H9 (cell line): ENCODE data around the gene LPO. TPM values are rescaled to one million over a fixed set of nuclear protein-coding genes. Genes with fewer than 3 reads are reported as not detected.

Experiments used
- DNase-seq: peaks from one replicate; pipeline ENCODE4 v3.0.0-alpha.2; 2017
- H2AFZ ChIP-seq: one replicate; pipeline ENCODE4 v1.6.1; 2013; ENCODE audit warnings: mild to moderate bottlenecking, low read length, control low read depth, moderate library complexity
- H2AK5ac ChIP-seq: 2 replicates; pipeline ENCODE4 v1.6.1; 2013; ENCODE audit warnings: low read length, control low read depth, mixed read lengths; ENCODE audit not compliant: insufficient read length
- H2BK120ac ChIP-seq: one replicate; pipeline ENCODE4 v1.6.1; 2013; ENCODE audit warnings: low read depth, mild to moderate bottlenecking, low read length, control low read depth, inconsistent platforms; ENCODE audit not compliant: poor library complexity, severe bottlenecking
- H2BK12ac ChIP-seq: 2 replicates; pipeline ENCODE4 v1.6.1; 2013; ENCODE audit warnings: low read length, control low read depth, mixed read lengths, low read depth; ENCODE audit not compliant: insufficient read length
- H2BK15ac ChIP-seq: 2 replicates; pipeline ENCODE4 v1.6.1; 2013; ENCODE audit warnings: low read depth, low read length, control low read depth
- H2BK20ac ChIP-seq: one replicate; pipeline ENCODE4 v1.6.1; 2013; ENCODE audit warnings: low read depth, mild to moderate bottlenecking, low read length, control low read depth, inconsistent platforms; ENCODE audit not compliant: poor library complexity, severe bottlenecking
- H2BK5ac ChIP-seq: 2 replicates; pipeline ENCODE4 v1.6.1; 2013; ENCODE audit warnings: low read length, control low read depth, mixed read lengths; ENCODE audit not compliant: insufficient read length
- H3K14ac ChIP-seq: 2 replicates; pipeline ENCODE4 v1.6.1; 2013; ENCODE audit warnings: low read length, control low read depth; ENCODE audit not compliant: insufficient read depth
- H3K18ac ChIP-seq: 2 replicates; pipeline ENCODE4 v1.6.1; 2013; ENCODE audit warnings: low read depth, mild to moderate bottlenecking, mixed read lengths, low read length, control low read depth; ENCODE audit not compliant: insufficient read length
- H3K23ac ChIP-seq: 2 replicates; pipeline ENCODE4 v1.6.1; 2013; ENCODE audit warnings: low read length, control low read depth, mixed read lengths, low read depth; ENCODE audit not compliant: insufficient read length
- H3K23me2 ChIP-seq: 2 replicates; pipeline ENCODE4 v1.6.1; 2013; ENCODE audit warnings: low read depth, mild to moderate bottlenecking, mixed read lengths, low read length, control low read depth; ENCODE audit not compliant: insufficient read length, poor library complexity, severe bottlenecking
- H3K27ac ChIP-seq: 2 replicates; pipeline ENCODE4 v1.5.1; 2013; ENCODE audit warnings: low read length, control low read depth, mixed read lengths, low read depth; ENCODE audit not compliant: insufficient read length
- H3K27me3 ChIP-seq: 2 replicates; pipeline ENCODE4 v1.6.1; 2013; ENCODE audit warnings: low read length, control low read depth, inconsistent platforms; ENCODE audit not compliant: insufficient read depth
- H3K4ac ChIP-seq: 2 replicates; pipeline ENCODE4 v1.6.1; 2013; ENCODE audit warnings: low read depth, mild to moderate bottlenecking, control low read depth, inconsistent platforms, low read length, moderate library complexity
- H3K4me1 ChIP-seq: 2 replicates; pipeline ENCODE4 v1.6.1; 2013; ENCODE audit warnings: low read length, control low read depth, inconsistent platforms; ENCODE audit not compliant: insufficient read depth
- H3K4me2 ChIP-seq: 2 replicates; pipeline ENCODE4 v1.6.1; 2013; ENCODE audit warnings: low read length, control low read depth, mixed read lengths; ENCODE audit not compliant: insufficient read length, insufficient read depth
- H3K56ac ChIP-seq: 2 replicates; pipeline ENCODE4 v1.6.1; 2013; ENCODE audit warnings: low read depth, mild to moderate bottlenecking, mixed read lengths, low read length, control low read depth; ENCODE audit not compliant: insufficient read length
- H3K79me1 ChIP-seq: 2 replicates; pipeline ENCODE4 v1.6.1; 2013; ENCODE audit warnings: low read depth, mild to moderate bottlenecking, moderate library complexity, low read length, control low read depth, inconsistent platforms; ENCODE audit not compliant: insufficient read depth, poor library complexity, severe bottlenecking
- H3K79me2 ChIP-seq: 2 replicates; pipeline ENCODE4 v1.6.1; 2013; ENCODE audit warnings: low read length, control low read depth, inconsistent platforms; ENCODE audit not compliant: insufficient read depth
- H3K9ac ChIP-seq: 2 replicates; pipeline ENCODE4 v1.6.1; 2013; ENCODE audit warnings: low read length, control low read depth, mixed read lengths; ENCODE audit not compliant: insufficient read length; ENCODE audit errors: extremely low read depth
- H3K9me3 ChIP-seq: one replicate; pipeline ENCODE4 v1.6.1; 2013; ENCODE audit warnings: low read depth, low read length, inconsistent platforms; ENCODE audit not compliant: control insufficient read depth
- H3T11ph ChIP-seq: one replicate; pipeline ENCODE4 v1.6.1; 2013; ENCODE audit warnings: mild to moderate bottlenecking, low read length, control low read depth, inconsistent platforms
- H4K20me1 ChIP-seq: one replicate; pipeline ENCODE4 v1.6.1; 2013; ENCODE audit not compliant: control insufficient read depth, insufficient read length, insufficient read depth
- H4K5ac ChIP-seq: 2 replicates; pipeline ENCODE4 v1.6.1; 2013; ENCODE audit warnings: low read depth, mild to moderate bottlenecking, mixed read lengths, low read length, control low read depth; ENCODE audit not compliant: insufficient read length
- H4K8ac ChIP-seq: replicated peaks from 2 replicates; pipeline ENCODE4 v1.6.1; 2013; ENCODE audit warnings: low read length, control low read depth, mixed read lengths, low read depth; ENCODE audit not compliant: insufficient read length
- H4K91ac ChIP-seq: 2 replicates; pipeline ENCODE4 v1.6.1; 2013; ENCODE audit warnings: low read depth, mild to moderate bottlenecking, moderate library complexity, mixed read lengths, low read length, control low read depth; ENCODE audit not compliant: insufficient read length
- H3K27ac Mint-ChIP-seq, 3 experiments: 2 replicates in 2 of 3; 3 replicates in 1 of 3; pipeline ENCODE4 v1.8.0; 2020 to 2021; ENCODE audit warnings: mixed read lengths in 3 of 3, mild to moderate bottlenecking in 1 of 3, moderate library complexity in 1 of 3
- H3K27me3 Mint-ChIP-seq: 2 replicates; pipeline ENCODE4 v1.8.0; 2021; ENCODE audit warnings: low read depth, mild to moderate bottlenecking, moderate library complexity, mixed read lengths
- H3K36me3 Mint-ChIP-seq, 3 experiments: 2 replicates in 2 of 3; 3 replicates in 1 of 3; pipeline ENCODE4 v1.8.0; 2020 to 2021; ENCODE audit warnings: low read depth in 3 of 3, mixed read lengths in 3 of 3; ENCODE audit not compliant: insufficient read depth in 1 of 3
- H3K4me1 Mint-ChIP-seq, 2 experiments: 2 replicates each; pipeline ENCODE4 v1.8.0; 2020; ENCODE audit warnings: mixed read lengths in 2 of 2
- H3K4me3 Mint-ChIP-seq, 2 experiments: 2 replicates in 1 of 2; 3 replicates in 1 of 2; pipeline ENCODE4 v1.8.0; 2020 to 2021; ENCODE audit warnings: mild to moderate bottlenecking in 2 of 2, mixed read lengths in 2 of 2, moderate library complexity in 1 of 2
- H3K9me3 Mint-ChIP-seq, 2 experiments: 2 replicates in 1 of 2; 3 replicates in 1 of 2; pipeline ENCODE4 v1.8.0; 2020; ENCODE audit warnings: mild to moderate bottlenecking in 2 of 2, mixed read lengths in 2 of 2, moderate library complexity in 1 of 2
- CTCF ChIP-seq: fragments of 200-600 bp; sonication (generic); conservative IDR thresholded peaks from 3 replicates; pipeline ENCODE4 v1.8.0; 2021; ENCODE audit warnings: antibody characterized with exemption, mild to moderate bottlenecking
- WGBS: extraction: QIAGEN DNeasy Blood & Tissue Kit; methylation state at CpG from one replicate; pipeline ENCODE4 v1.1.7; 2013; ENCODE audit warnings: missing lambda C conversion rate, low lambda C conversion rate, mixed read lengths; ENCODE audit not compliant: insufficient read length; ENCODE audit errors: extremely low coverage; 5-methylcytosine and 5-hydroxymethylcytosine counted together
- total RNA-seq: library from RNA; stranded (reverse); gene quantifications from 2 replicates; pipeline ENCODE4 v1.2.1, GENCODE V29; 2021

Gene LPO
- total RNA-seq, 1 experiment from 2014 or later: 0.17 TPM

GRCh38 chr17:58268326-58268725, 29.9 kb downstream of the LPO start:
- H2BK5ac ChIP-seq: no peak overlapping the region
- no peaks in the 10 kb centered on the region for H3K9me3 Mint-ChIP-seq
- H2BK12ac ChIP-seq: no peak overlapping the region

More at GRCh38 chr17:58268326-58268725, 29.9 kb downstream of the LPO start:
- no peaks in the 10 kb centered on the region for H3K4me1 ChIP-seq
- no peak overlapping the region for H3K4me2 ChIP-seq
- no peak overlapping the region for H3K27ac Mint-ChIP-seq
- no peaks in the 10 kb centered on the region for H4K20me1 ChIP-seq
- H3K14ac ChIP-seq: no peak overlapping the region
- H2BK15ac ChIP-seq: no peak overlapping the region
- H4K91ac ChIP-seq: no peak overlapping the region
- no peak overlapping the region for H2AFZ ChIP-seq
- H3K36me3 Mint-ChIP-seq: no peaks in the 10 kb centered on the region
- H2BK120ac ChIP-seq: no peak overlapping the region
- no peak overlapping the region; a peak in 1 of 5 replicates for H3K4me3 Mint-ChIP-seq
- no peak overlapping the region for H3K27ac ChIP-seq
- no peaks in the 10 kb centered on the region for H3K9me3 ChIP-seq
- H3K79me1 ChIP-seq: no peaks in the 10 kb centered on the region
- H3K4ac ChIP-seq: no peak overlapping the region
- H3K56ac ChIP-seq: no peak overlapping the region
- no peak overlapping the region for H3K23ac ChIP-seq
- H3K18ac ChIP-seq: no peak overlapping the region
- WGBS: no CpG with 5 or more reads among the region's 12 CpGs
- H3K9ac ChIP-seq: no peak overlapping the region
- no peak overlapping the region for H3T11ph ChIP-seq
- H3K27me3 ChIP-seq: no peaks in the 10 kb centered on the region
- no peak overlapping the region for H4K8ac ChIP-seq
- no peaks in the 10 kb centered on the region for H3K79me2 ChIP-seq
- H2BK20ac ChIP-seq: no peak overlapping the region
- TF ChIP-seq CTCF: no peak
- no peak overlapping the region for H4K5ac ChIP-seq
- H2AK5ac ChIP-seq: no peak overlapping the region
- no peak for DNase-seq
- no peaks in the 10 kb centered on the region for H3K23me2 ChIP-seq
- H3K27me3 Mint-ChIP-seq: peaks cover 30% of the 10 kb centered on the region
- no peaks in the 10 kb centered on the region for H3K4me1 Mint-ChIP-seq
